Measurements from ENCODE around the gene TMEM54. TPM values are rescaled to one million over a fixed set of nuclear protein-coding genes. Genes with fewer than 3 reads are reported as not detected.

The TMEM54 gene
- total and polyA plus RNA-seq, 2 of the 13 experiments (the other 11 are each of a cell fraction or from before 2014, with no cell fraction given), result 2.5 to 2.9 TPM

- FAIRE-seq (no peak), DNase-seq (ENCODE audit: low spot score) (no peak), ATAC-seq (no peak)
- in situ Hi-C loops (cut with HindIII; ENCODE audit: extremely low pct_ligation_motif_present, low pct_unique_long_range_greater_than_20kb), result loop anchor here (10.0 kb wide), 1 partner anchor 49 kb away; no protein-coding TSS in a partner anchor
- ChIA-PET CTCF (ENCODE audit: low intra/inter-chr PET ratio, low total read pairs) (no interaction called here), POLR2A (no interaction called here)
- Histone ChIP-seq H2AFZ (ENCODE audit: low read length) (no peak overlapping the region), H3K4me2 (ENCODE audit: low read depth, low read length) (no peak overlapping the region), H3K9ac (ENCODE audit: insufficient read depth, low read depth, low read length) (no peak overlapping the region), H3K9me3 (ENCODE audit: low read length) (no peaks in the 10 kb centered on the region), H3K27me3 (ENCODE audit: control insufficient read depth in 1 of 2, insufficient read depth in 2 of 2, low read length in 2 of 2) (peaks cover 0 to 28% of the 10 kb centered on the region in 2 experiments; a peak in 3 of 5 replicates), H3K4me1 (ENCODE audit: insufficient read depth, low read length) (peaks cover 36% of the 10 kb centered on the region), H3K4me3 (replicated peaks in 1 of 3; ENCODE audit: insufficient read depth in 1 of 3, low read depth in 2 of 3, low read length in 3 of 3) (no peak overlapping the region), H4K20me1 (ENCODE audit: insufficient read depth, low read length) (peaks cover 5% of the 10 kb centered on the region), H3K27ac (ENCODE audit: extremely low read length, insufficient read depth, low read length) (no peak overlapping the region), H3K36me3 (replicated peaks in 1 of 2; ENCODE audit: control insufficient read depth in 1 of 2, insufficient read depth in 2 of 2, low read length in 2 of 2) (no peaks in the 10 kb centered on the region), H3K79me2 (ENCODE audit: insufficient read depth, low read length) (no peaks in the 10 kb centered on the region)
- intact Hi-C loops (cut with micrococcal nuclease; ENCODE audit: unreplicated experiment), result loop anchor here (5.0 to 10.0 kb wide), 3 partner anchors 56 to 351 kb away; partner anchors contain the start of genes S100PBP and YARS1
- BruUV-seq (replicated peaks), result no TSS peak
- 11% methylated on average over 1 of the region's 5 CpGs for WGBS (ENCODE audit: low lambda C conversion rate)
- TF ChIP-seq ZNF275 (CRISPR knock-in tag; IDR thresholded peaks at IDR 0.05; ENCODE audit: borderline replicate concordance) (no peak), ZBTB4 (CRISPR knock-in tag; IDR thresholded peaks at IDR 0.05; ENCODE audit: borderline replicate concordance) (no peak), SMYD3 (CRISPR knock-in tag; IDR thresholded peaks at IDR 0.05) (no peak), ZSCAN9 (CRISPR knock-in tag; IDR thresholded peaks at IDR 0.05; ENCODE audit: borderline replicate concordance) (no peak), CREM (IDR thresholded peaks at IDR 0.05) (no peak), CREM (CRISPR knock-in tag; IDR thresholded peaks at IDR 0.05) (no peak), ZNF558 (CRISPR knock-in tag; IDR thresholded peaks at IDR 0.05; ENCODE audit: borderline replicate concordance) (no peak), BORCS8-MEF2B (CRISPR knock-in tag; IDR thresholded peaks at IDR 0.05) (no peak), FOXA3 (CRISPR knock-in tag; IDR thresholded peaks at IDR 0.05) (no peak), SPEN (CRISPR knock-in tag; IDR thresholded peaks at IDR 0.05; ENCODE audit: low read depth) (no peak), ZNF570 (CRISPR knock-in tag; IDR thresholded peaks at IDR 0.05; ENCODE audit: borderline replicate concordance) (no peak), HMGXB4 (CRISPR knock-in tag; IDR thresholded peaks at IDR 0.05; ENCODE audit: borderline replicate concordance in 1 of 2, low read depth in 1 of 2) (no peak), PCBP2 (optimal IDR thresholded peaks at IDR 0.05; ENCODE audit: low read depth, low read length, poor library complexity, severe bottlenecking) (no peak), ZNF652 (CRISPR knock-in tag; IDR thresholded peaks at IDR 0.05; ENCODE audit: borderline replicate concordance, low read depth) (no peak), IRF2 (CRISPR knock-in tag; IDR thresholded peaks at IDR 0.05) (no peak), CCAR2 (optimal IDR thresholded peaks at IDR 0.05; ENCODE audit: low read depth, low read length) (no peak), ZNF800 (CRISPR knock-in tag; IDR thresholded peaks at IDR 0.05) (no peak), NFE2L2 (IDR thresholded peaks at IDR 0.05; ENCODE audit: low read length) (no peak)
Measured at GRCh38 chr1:32873484-32873883, 27.7 kb downstream of the TMEM54 start.
